ENCODE data around the gene NOS3.

NOS3 gene

GRCh38 chr7:150952331-150953050 is 38.3 kb upstream of the NOS3 start:
- DNase-seq: no peak

GRCh38 chr7:150953061-150953997 is 37.5 kb upstream of the NOS3 start:
- no peak for DNase-seq

- DNase-seq: peak in 1 of 2 experiments; percentile 51
Observed at GRCh38 chr7:150954201-150954985, 36.4 kb upstream of the NOS3 start.

GRCh38 chr7:150954986-150955518 is 35.8 kb upstream of the NOS3 start:
- peak in 1 of 2 experiments; percentile 62 for DNase-seq

- peak; percentile 78 to 95 for DNase-seq
Observed at GRCh38 chr7:150955519-150956394, 35.1 kb upstream of the NOS3 start.

- DNase-seq: no peak
Observed at GRCh38 chr7:150956395-150957132, 34.3 kb upstream of the NOS3 start.

GRCh38 chr7:150957133-150958020 is 33.4 kb upstream of the NOS3 start:
- DNase-seq: no peak

- DNase-seq: no peak
Observed at GRCh38 chr7:150958062-150958552, 32.7 kb upstream of the NOS3 start.

GRCh38 chr7:150958597-150958996 is 32.2 kb upstream of the NOS3 start:
- DNase-seq: no peak

- DNase-seq: no peak
Observed at GRCh38 chr7:150959081-150959480, 31.7 kb upstream of the NOS3 start.

GRCh38 chr7:150959739-150960734 is 30.8 kb upstream of the NOS3 start:
- DNase-seq: no peak

GRCh38 chr7:150961510-150962289 is 29.1 kb upstream of the NOS3 start:
- no peak for DNase-seq

GRCh38 chr7:150962290-150962552 is 28.6 kb upstream of the NOS3 start:
- DNase-seq: no peak

GRCh38 chr7:150962553-150963399 is 28.0 kb upstream of the NOS3 start:
- peak in 1 of 2 experiments; percentile 73 for DNase-seq

GRCh38 chr7:150963707-150964559 is 26.9 kb upstream of the NOS3 start:
- no peak for DNase-seq

- DNase-seq: no peak
Observed at GRCh38 chr7:150964593-150965111, 26.2 kb upstream of the NOS3 start.
